WI38 (cell line): ENCODE data around the gene FAM204A.

ENCODE experiments used
- H3K4me3 ChIP-seq: 2 replicates; pipeline ENCODE4 v1.5.1; 2011; ENCODE audit warnings: low read depth, mild to moderate bottlenecking, control low read depth, low read length
- CTCF ChIP-seq: IDR thresholded peaks from 2 replicates; pipeline ENCODE4 v1.5.1; 2012; ENCODE audit warnings: low read depth, mild to moderate bottlenecking, control low read depth, low read length

FAM204A gene

GRCh38 chr10:118253397-118253796 is 88.7 kb downstream of the FAM204A start:
- no peak for TF ChIP-seq CTCF
- no peak overlapping the region for H3K4me3 ChIP-seq

- no peak overlapping the region for H3K4me3 ChIP-seq
- no peak for TF ChIP-seq CTCF
Observed at GRCh38 chr10:118251791-118252190, 90.3 kb downstream of the FAM204A start.

GRCh38 chr10:118249714-118250113 is 92.4 kb downstream of the FAM204A start:
- no peak for TF ChIP-seq CTCF

More at GRCh38 chr10:118249714-118250113, 92.4 kb downstream of the FAM204A start:
- H3K4me3 ChIP-seq = no peak overlapping the region
